Peyer's patch (tissue), 4 donors: Measurements from ENCODE around the gene SLC7A5.

Experiments
- POLR2A ChIP-seq, 2 donors: fragments of 450-650 bp; IDR thresholded peaks; one replicate each; pipeline ENCODE4 v1.5.1; 2017; ENCODE audit warnings: antibody characterized with exemption in 2 of 2, mild to moderate bottlenecking in 2 of 2, moderate library complexity in 2 of 2
- TF ChIP-seq, protein P1 (sequence below), 6 experiments: fragments of 450-650 bp in 4 of 6; fragments of 200-600 bp in 2 of 6; sonication (generic) in 1 of 6; IDR thresholded peaks; one replicate each; pipeline ENCODE4 v1.5.1; 2017 to 2019; ENCODE audit warnings: antibody characterized with exemption in 6 of 6, mild to moderate bottlenecking in 3 of 6, moderate library complexity in 1 of 6

DNA sequence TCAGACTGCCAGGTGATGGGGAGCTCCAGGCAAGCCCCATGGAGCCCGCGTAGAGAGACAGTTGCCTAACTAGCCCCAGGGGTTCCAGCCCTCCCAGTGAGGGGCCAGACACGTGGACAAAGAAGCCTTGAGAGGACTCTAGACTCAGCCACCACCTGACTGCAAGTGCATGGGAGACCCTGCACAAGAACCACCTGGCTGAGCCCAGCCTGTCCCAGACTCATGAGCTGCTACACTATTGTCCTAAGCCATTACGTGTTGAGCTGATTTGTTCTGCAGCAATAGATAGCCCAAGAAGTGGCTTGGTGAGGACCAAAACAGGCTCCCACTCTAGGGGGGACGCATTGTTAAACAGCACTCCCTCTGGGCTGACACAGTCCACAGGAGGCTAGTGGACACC is 65.9 kb downstream of the SLC7A5 start:
- TF ChIP-seq, protein P1, sequence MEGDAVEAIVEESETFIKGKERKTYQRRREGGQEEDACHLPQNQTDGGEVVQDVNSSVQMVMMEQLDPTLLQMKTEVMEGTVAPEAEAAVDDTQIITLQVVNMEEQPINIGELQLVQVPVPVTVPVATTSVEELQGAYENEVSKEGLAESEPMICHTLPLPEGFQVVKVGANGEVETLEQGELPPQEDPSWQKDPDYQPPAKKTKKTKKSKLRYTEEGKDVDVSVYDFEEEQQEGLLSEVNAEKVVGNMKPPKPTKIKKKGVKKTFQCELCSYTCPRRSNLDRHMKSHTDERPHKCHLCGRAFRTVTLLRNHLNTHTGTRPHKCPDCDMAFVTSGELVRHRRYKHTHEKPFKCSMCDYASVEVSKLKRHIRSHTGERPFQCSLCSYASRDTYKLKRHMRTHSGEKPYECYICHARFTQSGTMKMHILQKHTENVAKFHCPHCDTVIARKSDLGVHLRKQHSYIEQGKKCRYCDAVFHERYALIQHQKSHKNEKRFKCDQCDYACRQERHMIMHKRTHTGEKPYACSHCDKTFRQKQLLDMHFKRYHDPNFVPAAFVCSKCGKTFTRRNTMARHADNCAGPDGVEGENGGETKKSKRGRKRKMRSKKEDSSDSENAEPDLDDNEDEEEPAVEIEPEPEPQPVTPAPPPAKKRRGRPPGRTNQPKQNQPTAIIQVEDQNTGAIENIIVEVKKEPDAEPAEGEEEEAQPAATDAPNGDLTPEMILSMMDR (IDR thresholded peaks at IDR 0.05), result no peak
- TF ChIP-seq POLR2A (IDR thresholded peaks at IDR 0.05), result no peak
